A549 treated with AZD9567 at 1 μM for 4 hours (cell line): ENCODE results near the gene POSTN. TPM values are rescaled to one million over a fixed set of nuclear protein-coding genes. Genes with fewer than 3 reads are reported as not detected.

Source experiments
- total RNA-seq: library from RNA; stranded (reverse); fragments of 200-300 nt; extraction: Qiagen RNA extraction; gene quantifications from 5 replicates; pipeline ENCODE4 v1.2.3, GENCODE V29; 2022; ENCODE audit not compliant: insufficient read depth

The POSTN gene, protein sequence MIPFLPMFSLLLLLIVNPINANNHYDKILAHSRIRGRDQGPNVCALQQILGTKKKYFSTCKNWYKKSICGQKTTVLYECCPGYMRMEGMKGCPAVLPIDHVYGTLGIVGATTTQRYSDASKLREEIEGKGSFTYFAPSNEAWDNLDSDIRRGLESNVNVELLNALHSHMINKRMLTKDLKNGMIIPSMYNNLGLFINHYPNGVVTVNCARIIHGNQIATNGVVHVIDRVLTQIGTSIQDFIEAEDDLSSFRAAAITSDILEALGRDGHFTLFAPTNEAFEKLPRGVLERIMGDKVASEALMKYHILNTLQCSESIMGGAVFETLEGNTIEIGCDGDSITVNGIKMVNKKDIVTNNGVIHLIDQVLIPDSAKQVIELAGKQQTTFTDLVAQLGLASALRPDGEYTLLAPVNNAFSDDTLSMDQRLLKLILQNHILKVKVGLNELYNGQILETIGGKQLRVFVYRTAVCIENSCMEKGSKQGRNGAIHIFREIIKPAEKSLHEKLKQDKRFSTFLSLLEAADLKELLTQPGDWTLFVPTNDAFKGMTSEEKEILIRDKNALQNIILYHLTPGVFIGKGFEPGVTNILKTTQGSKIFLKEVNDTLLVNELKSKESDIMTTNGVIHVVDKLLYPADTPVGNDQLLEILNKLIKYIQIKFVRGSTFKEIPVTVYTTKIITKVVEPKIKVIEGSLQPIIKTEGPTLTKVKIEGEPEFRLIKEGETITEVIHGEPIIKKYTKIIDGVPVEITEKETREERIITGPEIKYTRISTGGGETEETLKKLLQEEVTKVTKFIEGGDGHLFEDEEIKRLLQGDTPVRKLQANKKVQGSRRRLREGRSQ
- 0.02 to 0.05 TPM (median 0.03 TPM) in 4 of 5 replicates, not detected in the other for total RNA-seq

DNA sequence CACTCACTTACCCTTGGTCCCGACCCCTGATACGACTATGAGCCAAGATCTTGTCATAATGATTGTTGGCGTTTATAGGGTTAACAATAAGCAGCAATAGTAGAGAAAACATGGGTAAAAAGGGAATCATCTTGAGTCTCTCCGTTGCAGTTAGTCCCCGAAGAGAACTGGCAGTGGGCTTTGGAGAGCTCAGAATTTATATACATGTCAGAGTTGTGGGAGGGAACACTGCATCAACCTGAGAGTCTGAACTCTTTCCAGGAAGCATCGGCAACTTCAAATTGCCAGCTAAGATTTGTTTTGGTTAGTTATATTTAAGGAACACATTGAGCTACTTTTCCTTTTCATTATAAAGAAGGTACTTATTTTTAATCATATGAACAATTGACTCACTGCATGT, at the start of gene POSTN:
POSTN (minus strand) TSS at position 172 of the 400 bp plus-strand sequence; CDS start at position 130, 42 bp downstream.

